ENCODE data around the gene NKAIN1. TPM values are rescaled to one million over a fixed set of nuclear protein-coding genes. Genes with fewer than 3 reads are reported as not detected.

NKAIN1 gene
- total and polyA plus RNA-seq, 2 donors (not counting 3 experiments of a cell fraction or from before 2014, with no cell fraction given), result 0.29 to 0.40 TPM

DNA sequence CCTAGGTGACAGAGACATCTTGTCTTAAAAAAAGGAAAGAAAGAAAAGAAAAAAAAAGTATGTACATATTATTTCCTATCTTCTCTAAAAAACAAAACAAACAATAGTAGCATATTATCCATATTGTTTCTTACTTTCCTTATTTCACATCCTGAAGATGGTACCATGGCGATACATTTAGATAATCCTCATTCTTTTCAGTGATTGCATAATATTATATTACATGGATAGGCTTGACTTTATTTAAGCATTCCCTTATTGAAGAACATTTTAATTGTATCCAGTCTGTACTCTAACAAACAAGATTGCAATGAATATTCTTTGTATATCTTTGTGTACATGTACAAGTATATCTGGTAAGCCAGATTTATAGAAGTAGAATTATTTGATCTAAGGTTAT lies 91.3 kb downstream of the NKAIN1 start:
- no peak for FAIRE-seq
- H4K20me1 ChIP-seq (replicated peaks; ENCODE audit: control insufficient read depth, extremely low read depth, insufficient read depth, low read length), result no peaks in the 10 kb centered on the region
- no peaks in the 10 kb centered on the region for H3K36me3 ChIP-seq (ENCODE audit: control insufficient read depth in 2 of 2, extremely low read depth in 1 of 2, insufficient read depth in 2 of 2, low read length in 2 of 2)
- no peaks in the 10 kb centered on the region for H3K79me2 ChIP-seq (ENCODE audit: control insufficient read depth, insufficient read depth, low read length)
- H3K4me3 ChIP-seq (replicated peaks in 1 of 3; ENCODE audit: insufficient read depth in 1 of 3, low read depth in 1 of 3, low read length in 3 of 3), result no peak overlapping the region
- dilution Hi-C loops (cut with MboI; ENCODE audit: extremely low pct_ligation_motif_present, low sequenced_read_pairs), result no loop called here
- no peaks in the 10 kb centered on the region for H3K4me1 ChIP-seq (ENCODE audit: control insufficient read depth, extremely low read depth, insufficient read depth, low read length)
- ChIA-PET CTCF (no interaction called here), POLR2A (no interaction called here)
- H2AFZ ChIP-seq (ENCODE audit: low read depth, low read length), result no peak overlapping the region
- no peaks in the 10 kb centered on the region for H3K9me1 ChIP-seq (replicated peaks; ENCODE audit: control insufficient read depth, extremely low read depth, insufficient read depth, low read length)
- DNase-seq (ENCODE audit: low read depth, low spot score), result no peak
- H3K27me3 ChIP-seq (ENCODE audit: control insufficient read depth in 2 of 2, insufficient read depth in 2 of 2, low read length in 2 of 2), result no peaks in the 10 kb centered on the region
- H3K9me3 ChIP-seq (replicated peaks; ENCODE audit: control insufficient read depth, insufficient read depth, low read length), result no peaks in the 10 kb centered on the region
- no peak overlapping the region for H3K4me2 ChIP-seq (ENCODE audit: insufficient read depth, low read length)
- intact Hi-C loops (cut with micrococcal nuclease), result no loop called here
- no peak overlapping the region for H3K27ac ChIP-seq (ENCODE audit: insufficient read depth, low read depth, low read length)
- TF ChIP-seq GATA2 (IDR thresholded peaks at IDR 0.05; ENCODE audit: insufficient read depth, insufficient read length, low read depth, low read length) (no peak), JUN (IDR thresholded peaks at IDR 0.05; ENCODE audit: borderline replicate concordance, insufficient read depth, insufficient read length, low read depth) (no peak), FOS (IDR thresholded peaks at IDR 0.05; ENCODE audit: borderline replicate concordance, insufficient read depth, low read length) (no peak), EZH2 (IDR thresholded peaks at IDR 0.05; ENCODE audit: borderline replicate concordance, low read depth, low read length, severe bottlenecking) (no peak), MYC (IDR thresholded peaks at IDR 0.05; ENCODE audit: low read depth, low read length) (no peak), MAX (IDR thresholded peaks at IDR 0.05; ENCODE audit: insufficient read depth, insufficient read length) (no peak), POLR2AphosphoS5 (IDR thresholded peaks at IDR 0.05; ENCODE audit: insufficient read depth, low read depth, low read length) (no peak), POLR2A (IDR thresholded peaks at IDR 0.05; ENCODE audit: low read depth, low read length) (no peak)
- TF ChIP-seq, protein P1, sequence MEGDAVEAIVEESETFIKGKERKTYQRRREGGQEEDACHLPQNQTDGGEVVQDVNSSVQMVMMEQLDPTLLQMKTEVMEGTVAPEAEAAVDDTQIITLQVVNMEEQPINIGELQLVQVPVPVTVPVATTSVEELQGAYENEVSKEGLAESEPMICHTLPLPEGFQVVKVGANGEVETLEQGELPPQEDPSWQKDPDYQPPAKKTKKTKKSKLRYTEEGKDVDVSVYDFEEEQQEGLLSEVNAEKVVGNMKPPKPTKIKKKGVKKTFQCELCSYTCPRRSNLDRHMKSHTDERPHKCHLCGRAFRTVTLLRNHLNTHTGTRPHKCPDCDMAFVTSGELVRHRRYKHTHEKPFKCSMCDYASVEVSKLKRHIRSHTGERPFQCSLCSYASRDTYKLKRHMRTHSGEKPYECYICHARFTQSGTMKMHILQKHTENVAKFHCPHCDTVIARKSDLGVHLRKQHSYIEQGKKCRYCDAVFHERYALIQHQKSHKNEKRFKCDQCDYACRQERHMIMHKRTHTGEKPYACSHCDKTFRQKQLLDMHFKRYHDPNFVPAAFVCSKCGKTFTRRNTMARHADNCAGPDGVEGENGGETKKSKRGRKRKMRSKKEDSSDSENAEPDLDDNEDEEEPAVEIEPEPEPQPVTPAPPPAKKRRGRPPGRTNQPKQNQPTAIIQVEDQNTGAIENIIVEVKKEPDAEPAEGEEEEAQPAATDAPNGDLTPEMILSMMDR (IDR thresholded peaks at IDR 0.05; ENCODE audit: extremely low read depth in 1 of 2, insufficient read depth in 1 of 2, low read depth in 1 of 2, low read length in 2 of 2), result no peak
- no TSS peak for BruUV-seq (replicated peaks)
- H3K9ac ChIP-seq (replicated peaks; ENCODE audit: extremely low read depth, insufficient read depth, low read length), result no peak overlapping the region
